Lung (tissue), 12 donors: ENCODE data around the gene CYTH1. TPM values are rescaled to one million over a fixed set of nuclear protein-coding genes. Genes with fewer than 3 reads are reported as not detected.

ENCODE experiments used
- ATAC-seq: fragments of 200-7000 bp; cut with Tn5 transposase; one replicate; pipeline ENCODE4 v1.9.1; 2020; ENCODE audit warnings: moderate number of reproducible peaks; ENCODE audit not compliant: insufficient read depth, low FRiP score
- DNase-seq, 3 donors: peaks; one replicate each; pipeline ENCODE4 v3.0.0-alpha.2; 2013 to 2017
- H3K27ac ChIP-seq, 2 donors: one replicate each; pipeline ENCODE4 v1.5.1; 2013; ENCODE audit warnings: mild to moderate bottlenecking in 2 of 2, moderate library complexity in 2 of 2, control low read depth in 1 of 2, inconsistent platforms in 1 of 2, low read depth in 1 of 2, low read length in 1 of 2
- H3K27me3 ChIP-seq, 3 donors: one replicate each; pipeline ENCODE4 v1.5.1; 2013; ENCODE audit warnings: low read length in 2 of 3; ENCODE audit not compliant: control insufficient read depth in 3 of 3, insufficient read depth in 3 of 3
- H3K36me3 ChIP-seq, 4 donors: one replicate each; pipeline ENCODE4 v1.5.1; 2013; ENCODE audit warnings: low read length in 4 of 4, mild to moderate bottlenecking in 1 of 4, moderate library complexity in 1 of 4; ENCODE audit not compliant: control insufficient read depth in 4 of 4, insufficient read depth in 4 of 4
- H3K4me1 ChIP-seq, 5 donors: one replicate each; pipeline ENCODE4 v1.5.1; 2013; ENCODE audit warnings: low read length in 5 of 5, mild to moderate bottlenecking in 2 of 5, moderate library complexity in 1 of 5; ENCODE audit not compliant: control insufficient read depth in 5 of 5, insufficient read depth in 5 of 5
- H3K4me3 ChIP-seq: one replicate; pipeline ENCODE4 v1.5.1; 2013; ENCODE audit warnings: mild to moderate bottlenecking, control low read depth, moderate library complexity
- H3K9ac ChIP-seq, 2 donors: one replicate each; pipeline ENCODE4 v1.5.1; 2013; ENCODE audit warnings: low read length in 2 of 2, control low read depth in 1 of 2; ENCODE audit not compliant: insufficient read depth in 1 of 2
- H3K9me3 ChIP-seq, 4 donors: one replicate each; pipeline ENCODE4 v1.5.1; 2013; ENCODE audit warnings: low read length in 3 of 4, mild to moderate bottlenecking in 1 of 4, moderate library complexity in 1 of 4; ENCODE audit not compliant: control insufficient read depth in 4 of 4, insufficient read depth in 3 of 4
- WGBS, 2 donors: extraction: QIAGEN DNeasy Blood & Tissue Kit; methylation state at CpG; one replicate each; pipeline ENCODE4 v1.1.7; 2013; 5-methylcytosine and 5-hydroxymethylcytosine counted together
- polyA plus RNA-seq, 2 donors: library from polyadenylated mRNA; stranded (reverse); fragments of 200-250 nt; gene quantifications; one replicate each; pipeline ENCODE4 v1.2.1, GENCODE V29; 2013
- total RNA-seq, 2 donors: library from RNA; depleted of rRNA in 1 of 2; stranded (reverse); fragments of >200 nt in 1 of 2; gene quantifications; one replicate each; pipeline ENCODE4 v1.2.1, GENCODE V29; 2014 to 2021
- TF ChIP-seq, protein P1 (sequence below): IDR thresholded peaks from 2 replicates; pipeline ENCODE4 v1.5.1; 2012; ENCODE audit warnings: mild to moderate bottlenecking; ENCODE audit errors: control extremely low read depth, extremely low read depth
- donor health status: control.
- donor health status: control.
- donor health status: Bipolar disorder and iron deficiency.
- donor health status: healthy.
- donor health status: DM: yes; HTN: yes; CAD: no.

Gene CYTH1
- total and polyA plus RNA-seq, 4 donors: 50.5 to 97.2 (median 76.0) TPM

DNA sequence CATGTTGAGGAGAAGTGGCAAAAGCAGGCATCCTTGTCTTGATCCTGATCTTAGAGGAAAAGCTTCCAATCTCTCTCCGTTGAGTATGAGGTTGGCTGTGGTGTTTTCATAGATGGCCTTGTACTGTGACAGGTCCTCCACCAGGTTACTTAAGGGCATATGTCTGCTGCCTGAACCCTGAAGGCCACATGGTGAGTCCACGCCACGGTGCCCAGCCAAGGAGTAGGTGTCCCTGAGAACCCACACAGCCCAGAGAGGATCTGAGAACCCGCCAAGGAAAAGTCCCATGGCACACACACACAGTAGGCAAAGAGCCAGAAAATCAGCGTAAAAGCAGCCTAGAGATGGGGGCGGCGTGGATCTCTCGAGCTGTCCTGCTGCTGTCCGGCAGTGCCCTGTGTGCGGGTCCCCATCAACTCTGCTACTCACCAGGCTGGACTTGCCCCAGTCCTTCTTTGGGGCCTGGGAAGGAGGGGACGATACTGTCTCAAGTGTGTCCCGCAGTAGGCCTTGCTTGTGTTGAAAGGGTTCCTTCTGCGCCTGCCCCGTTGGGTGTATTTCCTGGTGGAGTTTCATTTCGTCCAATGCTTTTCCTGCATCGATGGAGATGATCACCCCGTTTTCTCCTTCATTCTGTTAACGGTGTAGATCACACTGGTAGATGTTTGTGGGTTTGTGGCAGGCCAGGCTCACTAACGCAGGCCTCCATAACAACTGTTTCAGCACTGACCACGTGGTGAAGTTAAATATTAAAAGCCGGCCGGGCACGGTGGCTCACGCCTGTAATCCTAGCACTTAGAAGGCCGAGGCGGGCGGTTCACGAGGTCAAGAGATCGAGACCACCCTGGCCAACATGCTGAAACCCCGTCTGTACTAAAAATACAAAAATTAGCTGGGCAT, 114.1 kb downstream of the CYTH1 start:
- H3K4me3 ChIP-seq: no peak overlapping the region
- H3K27ac ChIP-seq: no peak overlapping the region
- H3K36me3 ChIP-seq: peaks cover 0 to 2% (median under 1%) of the 10 kb centered on the region in 4 donors
- DNase-seq: no peak
- H3K4me1 ChIP-seq: peaks cover 0 to 15% (median 7%) of the 10 kb centered on the region in 5 donors
- no peaks in the 10 kb centered on the region for H3K9me3 ChIP-seq
- WGBS, 2 donors: 94% methylated on average over 30 of the region's 30 CpGs
- no peak overlapping the region for H3K9ac ChIP-seq
- TF ChIP-seq, protein P1, sequence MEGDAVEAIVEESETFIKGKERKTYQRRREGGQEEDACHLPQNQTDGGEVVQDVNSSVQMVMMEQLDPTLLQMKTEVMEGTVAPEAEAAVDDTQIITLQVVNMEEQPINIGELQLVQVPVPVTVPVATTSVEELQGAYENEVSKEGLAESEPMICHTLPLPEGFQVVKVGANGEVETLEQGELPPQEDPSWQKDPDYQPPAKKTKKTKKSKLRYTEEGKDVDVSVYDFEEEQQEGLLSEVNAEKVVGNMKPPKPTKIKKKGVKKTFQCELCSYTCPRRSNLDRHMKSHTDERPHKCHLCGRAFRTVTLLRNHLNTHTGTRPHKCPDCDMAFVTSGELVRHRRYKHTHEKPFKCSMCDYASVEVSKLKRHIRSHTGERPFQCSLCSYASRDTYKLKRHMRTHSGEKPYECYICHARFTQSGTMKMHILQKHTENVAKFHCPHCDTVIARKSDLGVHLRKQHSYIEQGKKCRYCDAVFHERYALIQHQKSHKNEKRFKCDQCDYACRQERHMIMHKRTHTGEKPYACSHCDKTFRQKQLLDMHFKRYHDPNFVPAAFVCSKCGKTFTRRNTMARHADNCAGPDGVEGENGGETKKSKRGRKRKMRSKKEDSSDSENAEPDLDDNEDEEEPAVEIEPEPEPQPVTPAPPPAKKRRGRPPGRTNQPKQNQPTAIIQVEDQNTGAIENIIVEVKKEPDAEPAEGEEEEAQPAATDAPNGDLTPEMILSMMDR: no peak
- no peaks in the 10 kb centered on the region for H3K27me3 ChIP-seq
- no peak for ATAC-seq

DNA sequence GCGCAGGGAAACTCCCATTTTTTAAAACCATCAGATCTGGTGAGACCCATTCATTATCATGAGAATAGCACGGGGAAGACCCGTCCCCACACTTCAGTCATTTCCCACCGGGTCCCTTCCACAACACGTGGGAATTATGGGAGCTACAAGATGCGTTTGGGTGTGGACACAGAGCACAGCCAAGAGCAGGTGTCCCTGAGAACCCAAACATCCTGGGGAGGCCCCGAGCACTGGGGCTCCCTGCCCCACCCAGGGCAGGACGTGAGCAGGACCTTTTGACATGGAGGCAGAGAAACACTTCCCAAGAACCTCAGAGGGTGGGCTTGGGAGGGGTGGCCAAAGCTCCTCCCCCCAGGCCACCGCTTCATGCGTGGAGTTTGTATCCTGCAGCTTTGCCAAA, 115.0 kb downstream of the CYTH1 start:
- no peak for DNase-seq
- Histone ChIP-seq H3K9ac (no peak overlapping the region), H3K36me3 (no peaks in the 10 kb centered on the region), H3K4me3 (no peak overlapping the region), H3K4me1 (peaks cover 0 to 15% (median 7%) of the 10 kb centered on the region in 5 donors), H3K27me3 (no peaks in the 10 kb centered on the region), H3K27ac (peak overlapping the region in 1 of 2 donors; percentile 48), H3K9me3 (no peaks in the 10 kb centered on the region)
- TF ChIP-seq, protein P1: no peak
- WGBS, 2 donors: 81 to 89% methylated on average over 10 of the region's 10 CpGs
- ATAC-seq: no peak

DNA sequence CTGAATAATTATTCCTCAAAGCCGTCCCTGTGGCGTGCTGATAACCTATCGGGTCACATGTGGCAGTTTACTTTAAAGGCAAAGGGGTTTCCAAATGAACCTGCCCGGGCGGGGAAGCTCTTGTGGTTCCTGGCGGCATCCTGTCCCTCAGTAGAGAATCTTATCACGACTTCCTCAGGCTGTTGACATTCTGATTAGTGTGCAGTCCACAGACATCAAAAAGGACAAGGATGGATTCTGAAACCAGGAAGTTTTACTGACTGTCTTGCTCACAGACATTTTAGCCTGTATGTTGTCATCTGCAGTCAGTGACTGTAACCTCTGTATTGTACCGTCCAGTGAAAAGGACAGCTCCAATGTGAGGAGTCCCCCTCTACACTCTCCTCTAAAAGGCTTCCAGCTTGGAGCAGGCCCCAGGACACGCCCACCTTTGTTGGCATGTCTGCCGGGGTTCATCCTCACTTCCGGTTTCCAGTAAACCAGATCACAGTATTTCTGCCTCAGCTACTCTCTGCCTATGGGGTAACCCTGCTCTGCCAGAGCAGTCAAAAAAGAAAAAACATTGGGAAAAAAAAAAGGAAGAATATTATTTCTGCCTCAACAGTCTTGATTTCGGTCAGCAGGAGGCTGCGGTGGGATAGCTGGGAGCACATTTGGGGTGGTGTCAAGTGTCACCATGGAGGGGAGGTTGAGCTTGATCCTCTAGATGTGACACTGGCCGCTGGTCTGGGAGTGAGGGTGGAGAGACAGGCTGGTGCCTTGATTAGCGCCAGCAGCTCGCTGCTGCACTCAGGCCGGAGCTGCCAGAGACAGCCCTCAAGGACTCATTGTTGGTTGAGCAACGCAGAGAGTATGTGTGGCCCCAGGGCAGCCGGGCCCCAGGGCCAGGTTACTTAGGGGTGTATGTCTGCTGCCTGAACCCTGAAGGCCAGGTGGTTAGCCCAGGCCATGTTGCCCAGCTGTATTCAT, 115.8 kb downstream of the CYTH1 start:
- ATAC-seq (peak; percentile 13), DNase-seq (peak; percentile 47 to 57 (median 50))
- H3K4me1 ChIP-seq: peaks cover 0 to 15% (median 7%) of the 10 kb centered on the region in 5 donors
- 30 to 36% methylated on average over 19 of the region's 19 CpGs for WGBS, 2 donors
- no peak overlapping the region for H3K9ac ChIP-seq
- H3K9me3 ChIP-seq: no peaks in the 10 kb centered on the region
- H3K27ac ChIP-seq: peak overlapping the region; percentile 35 to 48
- TF ChIP-seq, protein P1: no peak
- no peak overlapping the region for H3K4me3 ChIP-seq
- no peaks in the 10 kb centered on the region for H3K27me3 ChIP-seq
- no peaks in the 10 kb centered on the region for H3K36me3 ChIP-seq
